ENCODE results near the gene PLXNA2. TPM values are rescaled to one million over a fixed set of nuclear protein-coding genes. Genes with fewer than 3 reads are reported as not detected.
A peak's percentile ranks its signal among the peaks of the same experiment; 100 is the strongest.

The PLXNA2 gene
- total and polyA plus RNA-seq, 2 of the 8 experiments (the other 6 are each of a cell fraction or from before 2014, with no cell fraction given) = 0.33 to 1.5 TPM

- H3K18ac ChIP-seq (ENCODE audit: extremely low read depth, low read length) = no peak overlapping the region
- H4K20me1 ChIP-seq (replicated peaks in 1 of 2; ENCODE audit: control insufficient read depth in 1 of 2, insufficient read depth in 2 of 2, low read length in 2 of 2) = no peaks in the 10 kb centered on the region
- TF ChIP-seq TAF7 (optimal IDR thresholded peaks at IDR 0.05; ENCODE audit: borderline replicate concordance, low read depth, low read length) (no peak), ZNF274 (IDR thresholded peaks at IDR 0.05; ENCODE audit: borderline replicate concordance, extremely low read depth, low read length) (no peak), RAD21 (IDR thresholded peaks at IDR 0.05 in 1 of 2, conservative IDR thresholded peaks at IDR 0.05 in 1 of 2; ENCODE audit: low read depth in 2 of 2, low read length in 2 of 2) (peak; percentile 3 to 22; a peak in 1 of 4 replicates), MAFK (IDR thresholded peaks at IDR 0.05; ENCODE audit: low read depth, low read length) (no peak), CREB1 (IDR thresholded peaks at IDR 0.05) (no peak)
- TF ChIP-seq, protein P1, sequence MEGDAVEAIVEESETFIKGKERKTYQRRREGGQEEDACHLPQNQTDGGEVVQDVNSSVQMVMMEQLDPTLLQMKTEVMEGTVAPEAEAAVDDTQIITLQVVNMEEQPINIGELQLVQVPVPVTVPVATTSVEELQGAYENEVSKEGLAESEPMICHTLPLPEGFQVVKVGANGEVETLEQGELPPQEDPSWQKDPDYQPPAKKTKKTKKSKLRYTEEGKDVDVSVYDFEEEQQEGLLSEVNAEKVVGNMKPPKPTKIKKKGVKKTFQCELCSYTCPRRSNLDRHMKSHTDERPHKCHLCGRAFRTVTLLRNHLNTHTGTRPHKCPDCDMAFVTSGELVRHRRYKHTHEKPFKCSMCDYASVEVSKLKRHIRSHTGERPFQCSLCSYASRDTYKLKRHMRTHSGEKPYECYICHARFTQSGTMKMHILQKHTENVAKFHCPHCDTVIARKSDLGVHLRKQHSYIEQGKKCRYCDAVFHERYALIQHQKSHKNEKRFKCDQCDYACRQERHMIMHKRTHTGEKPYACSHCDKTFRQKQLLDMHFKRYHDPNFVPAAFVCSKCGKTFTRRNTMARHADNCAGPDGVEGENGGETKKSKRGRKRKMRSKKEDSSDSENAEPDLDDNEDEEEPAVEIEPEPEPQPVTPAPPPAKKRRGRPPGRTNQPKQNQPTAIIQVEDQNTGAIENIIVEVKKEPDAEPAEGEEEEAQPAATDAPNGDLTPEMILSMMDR (IDR thresholded peaks at IDR 0.05; ENCODE audit: control extremely low read depth in 1 of 3, insufficient read depth in 1 of 3, low read depth in 1 of 3, low read length in 3 of 3) = peak; percentile 41 to 58 (median 46)
- no peak for DNase-seq (ENCODE audit: low read depth in 1 of 2, low spot score in 2 of 2)
- H3K9ac ChIP-seq (replicated peaks in 1 of 4; ENCODE audit: extremely low read depth in 1 of 4, low read depth in 3 of 4, low read length in 3 of 4) = no peak overlapping the region
- no peaks in the 10 kb centered on the region for H3K79me2 ChIP-seq (ENCODE audit: control insufficient read depth in 1 of 2, insufficient read depth in 2 of 2, low read length in 2 of 2)
- H3K27me3 ChIP-seq (replicated peaks in 1 of 4; ENCODE audit: control insufficient read depth in 3 of 4, extremely low read depth in 1 of 4, insufficient read depth in 3 of 4, low read length in 3 of 4) = no peaks in the 10 kb centered on the region
- no peak overlapping the region for H2BK15ac ChIP-seq (ENCODE audit: low read length)
- H3K23ac ChIP-seq (ENCODE audit: insufficient read length) = no peak overlapping the region
- H3K56ac ChIP-seq (replicated peaks; ENCODE audit: insufficient read length, low read depth, low read length) = no peak overlapping the region
- H2BK12ac ChIP-seq (ENCODE audit: low read depth, low read length) = no peak overlapping the region
- H3K36me3 ChIP-seq (ENCODE audit: control insufficient read depth in 2 of 4, insufficient read depth in 4 of 4, low read length in 3 of 4) = no peaks in the 10 kb centered on the region
- no peak overlapping the region for H2BK120ac ChIP-seq (replicated peaks; ENCODE audit: low read depth, low read length)
- no peak overlapping the region for H3K4me2 ChIP-seq (ENCODE audit: insufficient read depth in 1 of 2, low read depth in 2 of 2, low read length in 2 of 2)
- H2BK20ac ChIP-seq (ENCODE audit: low read length) = no peak overlapping the region
- no peak overlapping the region for H2BK5ac ChIP-seq (ENCODE audit: low read depth, low read length)
- FAIRE-seq = no peak
- H3K23me2 ChIP-seq (ENCODE audit: low read depth, low read length) = no peaks in the 10 kb centered on the region; the same call in 1 of the 2 replicates
- peaks cover 0 to 5% (median 0%) of the 10 kb centered on the region in 4 experiments; a peak in 1 of 7 replicates for H3K4me1 ChIP-seq (replicated peaks in 1 of 4; ENCODE audit: control insufficient read depth in 3 of 4, insufficient read depth in 4 of 4, low read length in 3 of 4)
- no peak overlapping the region for H2AFZ ChIP-seq (ENCODE audit: low read length)
- H3K79me1 ChIP-seq (ENCODE audit: low read depth, low read length) = no peaks in the 10 kb centered on the region
- no peaks in the 10 kb centered on the region for H3K9me3 ChIP-seq (ENCODE audit: insufficient read depth in 2 of 2, low read depth in 1 of 2, low read length in 1 of 2)
- no peak overlapping the region for H2AK5ac ChIP-seq (ENCODE audit: low read depth, low read length)
- H4K91ac ChIP-seq (replicated peaks; ENCODE audit: insufficient read length, low read length) = no peak overlapping the region
- no peak overlapping the region for H3K4ac ChIP-seq (replicated peaks; ENCODE audit: insufficient read length, low read depth, low read length)
- no peak overlapping the region for H3K27ac ChIP-seq (ENCODE audit: low read depth, low read length)
- H4K5ac ChIP-seq (ENCODE audit: insufficient read length, low read depth, low read length) = no peak overlapping the region
- H4K8ac ChIP-seq (ENCODE audit: extremely low read depth, insufficient read depth, low read length) = no peak overlapping the region
- ChIA-PET CTCF (ENCODE audit: partially characterized antibody) (interaction anchor here (0.6 to 11.0 kb wide), 21 partner anchors 10 to 431 kb away, joined by 3 to 67 read pairs (median 4); partner anchors contain the start of gene PLXNA2), POLR2A (ENCODE audit: partially characterized antibody) (no interaction called here)
- H3K14ac ChIP-seq (ENCODE audit: insufficient read length) = no peak overlapping the region
- 81% methylated on average over 15 of the region's 16 CpGs; no CpG with 5 or more reads in 1 of the 2 experiments for WGBS, 2 experiments (ENCODE audit: extremely low coverage in 1 of 2, insufficient coverage in 1 of 2, insufficient read length in 1 of 2, insufficient replicate concordance in 2 of 2, low coverage in 1 of 2, low lambda C conversion rate in 2 of 2, missing lambda C conversion rate in 1 of 2)
- H3K4me3 ChIP-seq (ENCODE audit: extremely low read depth in 1 of 4, insufficient read depth in 2 of 4, low read depth in 3 of 4, low read length in 4 of 4) = no peak overlapping the region
Observed at GRCh38 chr1:208045463-208046260, 198.5 kb downstream of the PLXNA2 start.
